ENCODE data around the gene KBTBD2.

The KBTBD2 gene

GRCh38 chr7:32894171-32894570 is 2.6 kb upstream of the KBTBD2 start:
- H2AFZ ChIP-seq (ENCODE audit: low read length) = peak overlapping the region; percentile 84
- H2BK15ac ChIP-seq (ENCODE audit: low read length) = no peak overlapping the region
- H3K79me1 ChIP-seq (ENCODE audit: low read depth, low read length) = no peaks in the 10 kb centered on the region
- H3K36me3 ChIP-seq (replicated peaks in 1 of 2; ENCODE audit: control insufficient read depth in 2 of 2, insufficient read depth in 2 of 2, low read length in 2 of 2) = no peaks in the 10 kb centered on the region
- H3K23ac ChIP-seq (ENCODE audit: low read depth, low read length, poor library complexity) = no peak overlapping the region
- no peak overlapping the region for H3K4me3 ChIP-seq (ENCODE audit: low read length in 2 of 2)
- H3K4me1 ChIP-seq (ENCODE audit: control insufficient read depth in 2 of 2, insufficient read depth in 1 of 2, low read depth in 1 of 2, low read length in 2 of 2) = peaks cover 0 to 18% of the 10 kb centered on the region in 2 donors
- no peak overlapping the region for H2AK5ac ChIP-seq (ENCODE audit: low read depth, low read length)
- H2BK5ac ChIP-seq (ENCODE audit: low read length) = no peak overlapping the region
- no peak overlapping the region for H2BK120ac ChIP-seq (ENCODE audit: low read depth, low read length)
- H4K8ac ChIP-seq (ENCODE audit: low read depth, low read length) = no peak overlapping the region
- no peak for DNase-seq (ENCODE audit: low spot score)
- no peak overlapping the region for H3K27ac ChIP-seq (replicated peaks; ENCODE audit: low read length)
- H3K27me3 ChIP-seq (ENCODE audit: control insufficient read depth in 3 of 3, insufficient read depth in 3 of 3, low read depth in 1 of 3, low read length in 3 of 3) = no peaks in the 10 kb centered on the region
- H3K9ac ChIP-seq (ENCODE audit: low read depth, low read length, poor library complexity) = no peak overlapping the region
- no peak overlapping the region for H3K4me2 ChIP-seq (ENCODE audit: insufficient read depth, low read length, poor library complexity, severe bottlenecking)
- H2BK12ac ChIP-seq (ENCODE audit: low read length) = no peak overlapping the region
- no peak overlapping the region for H3K18ac ChIP-seq (ENCODE audit: low read length)
- no peak overlapping the region for H4K91ac ChIP-seq (ENCODE audit: low read depth, low read length, poor library complexity)
- no CpG with 5 or more reads among the region's 4 CpGs for WGBS, 2 donors (ENCODE audit: extremely low coverage in 2 of 2, insufficient read length in 2 of 2, insufficient replicate concordance in 1 of 2)
- H3K9me3 ChIP-seq (replicated peaks in 1 of 2; ENCODE audit: control insufficient read depth in 2 of 2, insufficient read depth in 1 of 2, low read depth in 1 of 2, low read length in 2 of 2) = no peaks in the 10 kb centered on the region
- H3K14ac ChIP-seq (ENCODE audit: low read length) = no peak overlapping the region
- no peak overlapping the region for H3K4ac ChIP-seq (ENCODE audit: low read length)

GRCh38 chr7:32893722-32894121 is 2.2 kb upstream of the KBTBD2 start:
- WGBS, 2 donors (ENCODE audit: extremely low coverage in 2 of 2, insufficient read length in 2 of 2, insufficient replicate concordance in 1 of 2) = no CpG with 5 or more reads among the region's 3 CpGs
- no peak overlapping the region for H3K23ac ChIP-seq (ENCODE audit: low read depth, low read length, poor library complexity)
- no peaks in the 10 kb centered on the region for H3K27me3 ChIP-seq (ENCODE audit: control insufficient read depth in 3 of 3, insufficient read depth in 3 of 3, low read depth in 1 of 3, low read length in 3 of 3)
- no peak overlapping the region for H2BK120ac ChIP-seq (ENCODE audit: low read depth, low read length)
- no peak overlapping the region for H2BK5ac ChIP-seq (ENCODE audit: low read length)
- no peaks in the 10 kb centered on the region for H3K9me3 ChIP-seq (replicated peaks in 1 of 2; ENCODE audit: control insufficient read depth in 2 of 2, insufficient read depth in 1 of 2, low read depth in 1 of 2, low read length in 2 of 2)
- no peak overlapping the region for H4K8ac ChIP-seq (ENCODE audit: low read depth, low read length)
- no peak overlapping the region for H3K27ac ChIP-seq (replicated peaks; ENCODE audit: low read length)
- H2BK12ac ChIP-seq (ENCODE audit: low read length) = no peak overlapping the region
- H3K4me1 ChIP-seq (ENCODE audit: control insufficient read depth in 2 of 2, insufficient read depth in 1 of 2, low read depth in 1 of 2, low read length in 2 of 2) = peaks cover 0 to 18% of the 10 kb centered on the region in 2 donors
- no peak overlapping the region for H3K4ac ChIP-seq (ENCODE audit: low read length)
- H3K14ac ChIP-seq (ENCODE audit: low read length) = no peak overlapping the region
- H3K4me3 ChIP-seq (ENCODE audit: low read length in 2 of 2) = no peak overlapping the region
- no peak overlapping the region for H3K18ac ChIP-seq (ENCODE audit: low read length)
- H3K4me2 ChIP-seq (ENCODE audit: insufficient read depth, low read length, poor library complexity, severe bottlenecking) = no peak overlapping the region
- no peaks in the 10 kb centered on the region for H3K36me3 ChIP-seq (replicated peaks in 1 of 2; ENCODE audit: control insufficient read depth in 2 of 2, insufficient read depth in 2 of 2, low read length in 2 of 2)
- no peak overlapping the region for H3K9ac ChIP-seq (ENCODE audit: low read depth, low read length, poor library complexity)
- no peak overlapping the region for H2BK15ac ChIP-seq (ENCODE audit: low read length)
- H2AFZ ChIP-seq (ENCODE audit: low read length) = peak overlapping the region; percentile 84
- H3K79me1 ChIP-seq (ENCODE audit: low read depth, low read length) = no peaks in the 10 kb centered on the region
- no peak overlapping the region for H4K91ac ChIP-seq (ENCODE audit: low read depth, low read length, poor library complexity)
- no peak for DNase-seq (ENCODE audit: low spot score)
- H2AK5ac ChIP-seq (ENCODE audit: low read depth, low read length) = no peak overlapping the region

- no peak overlapping the region for H3K9ac ChIP-seq (ENCODE audit: low read depth, low read length, poor library complexity)
- no peak overlapping the region for H3K23ac ChIP-seq (ENCODE audit: low read depth, low read length, poor library complexity)
- peaks cover 0 to 1% of the 10 kb centered on the region in 2 donors for H3K36me3 ChIP-seq (replicated peaks in 1 of 2; ENCODE audit: control insufficient read depth in 2 of 2, insufficient read depth in 2 of 2, low read length in 2 of 2)
- no peaks in the 10 kb centered on the region for H3K27me3 ChIP-seq (ENCODE audit: control insufficient read depth in 3 of 3, insufficient read depth in 3 of 3, low read depth in 1 of 3, low read length in 3 of 3)
- no peak overlapping the region for H4K8ac ChIP-seq (ENCODE audit: low read depth, low read length)
- H4K91ac ChIP-seq (ENCODE audit: low read depth, low read length, poor library complexity) = no peak overlapping the region
- H2BK15ac ChIP-seq (ENCODE audit: low read length) = no peak overlapping the region
- peaks cover 0 to 18% of the 10 kb centered on the region in 2 donors for H3K4me1 ChIP-seq (ENCODE audit: control insufficient read depth in 2 of 2, insufficient read depth in 1 of 2, low read depth in 1 of 2, low read length in 2 of 2)
- peak overlapping the region; percentile 84 for H2AFZ ChIP-seq (ENCODE audit: low read length)
- H3K18ac ChIP-seq (ENCODE audit: low read length) = no peak overlapping the region
- H2BK12ac ChIP-seq (ENCODE audit: low read length) = no peak overlapping the region
- no peak overlapping the region for H2BK120ac ChIP-seq (ENCODE audit: low read depth, low read length)
- H3K4me3 ChIP-seq (ENCODE audit: low read length in 2 of 2) = peak overlapping the region in 1 of 2 donors; percentile 57
- DNase-seq (ENCODE audit: low spot score) = no peak
- WGBS, 2 donors (ENCODE audit: extremely low coverage in 2 of 2, insufficient read length in 2 of 2, insufficient replicate concordance in 1 of 2) = no CpG with 5 or more reads among the region's 4 CpGs
- no peak overlapping the region for H3K4ac ChIP-seq (ENCODE audit: low read length)
- no peaks in the 10 kb centered on the region for H3K9me3 ChIP-seq (replicated peaks in 1 of 2; ENCODE audit: control insufficient read depth in 2 of 2, insufficient read depth in 1 of 2, low read depth in 1 of 2, low read length in 2 of 2)
- H2AK5ac ChIP-seq (ENCODE audit: low read depth, low read length) = no peak overlapping the region
- H2BK5ac ChIP-seq (ENCODE audit: low read length) = no peak overlapping the region
- H3K4me2 ChIP-seq (ENCODE audit: insufficient read depth, low read length, poor library complexity, severe bottlenecking) = no peak overlapping the region
- H3K14ac ChIP-seq (ENCODE audit: low read length) = no peak overlapping the region
- no peaks in the 10 kb centered on the region for H3K79me1 ChIP-seq (ENCODE audit: low read depth, low read length)
- H3K27ac ChIP-seq (replicated peaks; ENCODE audit: low read length) = no peak overlapping the region
These were observed 1.6 kb upstream of the KBTBD2 start for GRCh38 chr7:32893207-32893524.

GRCh38 chr7:32892521-32893206 is 1.1 kb upstream of the KBTBD2 start:
- Histone ChIP-seq H2BK5ac (ENCODE audit: low read length) (no peak overlapping the region), H3K27me3 (ENCODE audit: control insufficient read depth in 3 of 3, insufficient read depth in 3 of 3, low read depth in 1 of 3, low read length in 3 of 3) (no peaks in the 10 kb centered on the region), H2AFZ (ENCODE audit: low read length) (peak overlapping the region; percentile 84), H4K91ac (ENCODE audit: low read depth, low read length, poor library complexity) (no peak overlapping the region), H3K14ac (ENCODE audit: low read length) (no peak overlapping the region), H2AK5ac (ENCODE audit: low read depth, low read length) (no peak overlapping the region), H2BK15ac (ENCODE audit: low read length) (no peak overlapping the region), H3K23ac (ENCODE audit: low read depth, low read length, poor library complexity) (no peak overlapping the region), H2BK12ac (ENCODE audit: low read length) (no peak overlapping the region), H4K8ac (ENCODE audit: low read depth, low read length) (peak overlapping the region; percentile 52), H3K4me3 (ENCODE audit: low read length in 2 of 2) (peak overlapping the region; percentile 57 to 76), H3K4me2 (ENCODE audit: insufficient read depth, low read length, poor library complexity, severe bottlenecking) (peak overlapping the region; percentile 88), H3K36me3 (replicated peaks in 1 of 2; ENCODE audit: control insufficient read depth in 2 of 2, insufficient read depth in 2 of 2, low read length in 2 of 2) (peaks cover 0 to 6% of the 10 kb centered on the region in 2 donors), H3K9ac (ENCODE audit: low read depth, low read length, poor library complexity) (peak overlapping the region; percentile 1), H3K4me1 (ENCODE audit: control insufficient read depth in 2 of 2, insufficient read depth in 1 of 2, low read depth in 1 of 2, low read length in 2 of 2) (peaks cover 0 to 18% of the 10 kb centered on the region in 2 donors), H3K27ac (replicated peaks; ENCODE audit: low read length) (peak overlapping the region; percentile 70), H3K18ac (ENCODE audit: low read length) (peak overlapping the region; percentile 89), H3K9me3 (replicated peaks in 1 of 2; ENCODE audit: control insufficient read depth in 2 of 2, insufficient read depth in 1 of 2, low read depth in 1 of 2, low read length in 2 of 2) (no peaks in the 10 kb centered on the region), H3K4ac (ENCODE audit: low read length) (no peak overlapping the region), H3K79me1 (ENCODE audit: low read depth, low read length) (no peaks in the 10 kb centered on the region), H2BK120ac (ENCODE audit: low read depth, low read length) (no peak overlapping the region)
- DNase-seq (ENCODE audit: low spot score) = no peak
- WGBS, 2 donors (ENCODE audit: extremely low coverage in 2 of 2, insufficient read length in 2 of 2, insufficient replicate concordance in 1 of 2) = no CpG with 5 or more reads among the region's 22 CpGs
